GM21737 (cell line): ENCODE measurements around the gene ARSB.
"Not testable (repeated sequence)": the region's sequence is repeated elsewhere in the genome, so short reads cannot be mapped to it uniquely, and the experiment has no call there.

Experiments used
- ATAC-seq: cut with Tn5 transposase; IDR thresholded peaks from one replicate; pipeline ENCODE4 v1.9.1; 2021; ENCODE audit warnings: mild to moderate bottlenecking, moderate library complexity; ENCODE audit not compliant: unreplicated experiment

ARSB gene

GRCh38 chr5:78905084-78905938, 79.8 kb downstream of the ARSB start:
- peak; percentile 58 for ATAC-seq

GRCh38 chr5:78903861-78904260, 81.2 kb downstream of the ARSB start:
- ATAC-seq = no peak

GRCh38 chr5:78903353-78903752, 81.8 kb downstream of the ARSB start:
- ATAC-seq = no peak

GRCh38 chr5:78899922-78900362, 85.2 kb downstream of the ARSB start:
- no peak for ATAC-seq

GRCh38 chr5:78896132-78896531, 89.0 kb downstream of the ARSB start:
- ATAC-seq = no peak

GRCh38 chr5:78895616-78896015, 89.5 kb downstream of the ARSB start:
- ATAC-seq = no peak

GRCh38 chr5:78893940-78894677, 91.0 kb downstream of the ARSB start:
- no peak for ATAC-seq

GRCh38 chr5:78890667-78891379, 94.3 kb downstream of the ARSB start:
- ATAC-seq = no peak

- no peak for ATAC-seq
Observed at GRCh38 chr5:78889369-78890140, 95.6 kb downstream of the ARSB start.

- ATAC-seq = no peak
Observed at GRCh38 chr5:78888580-78889368, 96.3 kb downstream of the ARSB start.

GRCh38 chr5:78887384-78888118, 97.6 kb downstream of the ARSB start:
- peak; percentile 91 for ATAC-seq

- no peak for ATAC-seq
Observed at GRCh38 chr5:78886341-78887230, 98.5 kb downstream of the ARSB start.

GRCh38 chr5:78881884-78882283, 103.2 kb downstream of the ARSB start:
- no peak for ATAC-seq

GRCh38 chr5:78879516-78879915, 105.6 kb downstream of the ARSB start:
- ATAC-seq = no peak

GRCh38 chr5:78866076-78866475, 119.0 kb downstream of the ARSB start:
- ATAC-seq = not testable (repeated sequence)

GRCh38 chr5:78858364-78858763, 126.7 kb downstream of the ARSB start:
- no peak for ATAC-seq

GRCh38 chr5:78855026-78855425, 130.1 kb downstream of the ARSB start:
- ATAC-seq = no peak

GRCh38 chr5:78851891-78852290, 133.2 kb downstream of the ARSB start:
- ATAC-seq = not testable (repeated sequence)
